Left cardiac atrium (tissue), 4 donors: ENCODE data around the gene CRB1. TPM values are rescaled to one million over a fixed set of nuclear protein-coding genes. Genes with fewer than 3 reads are reported as not detected.

Experiments
- ATAC-seq, 2 donors: fragments of 200-7000 bp; cut with Tn5 transposase; one replicate each; pipeline ENCODE4 v1.9.1; 2020; ENCODE audit warnings: mild to moderate bottlenecking in 2 of 2, moderate library complexity in 2 of 2
- DNase-seq: peaks from one replicate; pipeline ENCODE4 v3.0.0-alpha.2; 2020
- intact Hi-C, 2 donors: fragments of 100-400 bp; cut with DNase I; formaldehyde crosslinking; loops; one replicate each; pipeline versions ENCODE4 v1.14.1 to v1.15.1; 2022 to 2023
- total RNA-seq, 2 donors: library from RNA; stranded (reverse); fragmentation: NEBNext Ultra II Directional; extraction: Animal tissue kit (Norgen Biotek cat#: 25700); gene quantifications; one replicate each; pipeline ENCODE4 v1.2.1, GENCODE V29; 2021
- donor health status: DM: no; HTN: yes; CAD: no.
- donor health status: DM: no; HTN: yes; CAD: no; lungs with severe emphysema.
- donor health status: DM: yes; HTN: yes; CAD: no.
- donor health status: Dilated cardiomyopathy.

CRB1 gene
- total RNA-seq, 2 donors from 2014 or later = 0.26 to 0.38 TPM

DNA sequence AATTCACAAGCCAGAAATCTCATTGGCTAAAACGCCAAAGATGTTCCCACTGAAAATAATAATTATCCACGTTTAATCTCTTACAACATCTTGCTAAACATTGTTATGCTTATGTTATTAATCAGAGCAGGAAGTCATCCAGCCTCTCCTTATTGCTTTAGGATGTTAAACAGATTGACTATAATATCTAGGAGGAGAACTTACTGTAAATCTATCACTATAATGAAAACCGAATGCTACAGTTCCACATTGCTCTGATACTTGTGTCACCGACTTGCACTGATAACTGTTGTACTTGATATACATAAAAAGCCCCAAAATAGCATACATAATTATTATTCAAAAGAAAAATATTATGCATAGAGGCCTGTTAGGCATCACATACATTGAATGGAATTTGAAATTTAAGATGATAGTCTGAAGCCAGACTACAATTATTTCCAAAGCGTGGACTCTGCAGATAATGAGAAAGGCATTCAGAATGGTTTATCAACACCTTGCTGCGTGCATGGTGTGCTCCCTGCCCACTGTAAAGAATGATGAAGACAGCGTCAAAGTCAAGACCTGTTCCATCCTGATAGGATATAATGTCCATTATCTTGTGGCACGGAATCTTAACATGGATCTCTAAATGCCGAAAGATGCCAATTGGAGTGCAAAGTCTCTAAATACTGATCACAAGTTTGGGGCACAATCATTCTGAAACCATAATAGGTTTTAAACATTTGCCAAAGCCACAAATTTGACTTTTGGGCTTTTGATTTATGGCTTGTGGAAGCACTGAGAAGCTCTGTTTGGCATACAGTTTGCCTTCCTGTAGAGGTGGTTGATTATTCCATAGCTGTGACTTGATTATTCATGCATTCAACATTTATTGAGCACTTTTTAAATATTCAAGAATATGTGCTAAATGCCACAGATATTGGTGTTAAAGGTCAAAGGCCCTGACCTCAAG lies 71.3 kb downstream of the CRB1 start:
- intact Hi-C loops = no loop called here
- ATAC-seq = no peak

DNA sequence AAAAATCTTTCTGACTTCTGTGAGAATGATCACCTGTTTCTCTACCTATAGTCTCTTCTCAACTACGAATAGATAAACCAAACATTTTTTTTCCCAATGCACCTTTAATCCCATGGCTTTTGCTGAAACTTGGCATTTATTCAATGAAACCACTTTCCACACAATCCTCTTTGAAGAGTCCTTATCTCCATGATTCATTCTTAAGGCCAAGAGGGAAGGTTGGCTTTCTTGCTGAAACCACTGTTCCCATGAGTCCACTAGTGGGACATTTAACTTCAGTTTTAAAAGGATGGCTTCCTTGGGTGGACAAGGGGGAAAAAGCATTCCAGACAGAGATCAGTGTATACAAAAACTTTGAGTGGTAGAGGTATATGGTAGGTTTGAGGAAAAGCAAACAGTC lies 73.6 kb downstream of the CRB1 start:
- intact Hi-C loops = no loop called here
- no peak for ATAC-seq
- DNase-seq = no peak

More for the DNA sequence above, 71.3 kb downstream of the CRB1 start:
- DNase-seq = no peak

DNA sequence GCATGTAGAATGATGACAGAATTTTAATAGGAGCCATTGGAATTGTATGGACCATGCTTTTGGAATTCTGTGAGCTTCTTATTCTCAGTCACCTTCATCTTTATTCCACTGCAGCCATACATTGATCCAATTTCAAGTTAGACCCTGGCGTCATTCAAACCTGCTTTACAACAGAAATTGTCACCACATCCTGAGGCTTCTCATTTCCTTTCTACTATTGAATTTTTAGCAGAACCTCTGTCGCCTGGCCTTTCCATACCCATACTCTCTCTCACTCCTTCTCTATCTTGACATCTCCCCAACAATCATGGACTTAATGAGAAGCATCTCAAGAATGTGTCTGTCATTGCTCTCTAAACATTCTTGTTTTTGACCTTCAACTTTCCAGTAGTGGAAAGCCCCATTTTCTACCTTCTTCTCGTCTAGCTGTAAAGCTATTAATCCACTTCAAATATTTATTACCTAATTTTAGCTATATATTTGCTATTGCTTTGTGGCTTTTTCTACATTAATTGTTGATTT lies 74.1 kb downstream of the CRB1 start:
- no peak for ATAC-seq
- DNase-seq = no peak
- intact Hi-C loops = no loop called here

DNA sequence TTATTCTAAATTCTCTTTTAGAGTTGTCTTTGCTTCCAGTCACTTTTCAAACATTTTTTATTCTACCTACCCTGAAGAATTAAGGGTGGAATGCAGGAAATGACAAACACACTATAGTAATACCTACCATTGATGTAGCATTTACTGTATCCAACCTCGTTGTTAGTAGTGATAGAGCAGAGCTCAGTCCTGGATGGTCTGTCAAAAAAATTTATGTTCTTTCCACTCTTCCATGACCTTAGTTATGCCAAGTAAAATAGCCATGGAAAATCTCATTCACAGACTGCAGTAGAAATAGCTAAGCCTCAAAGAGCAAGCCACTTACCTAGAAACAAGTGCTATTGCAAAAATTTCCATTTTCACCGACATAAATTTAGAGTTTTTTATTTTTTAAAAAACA lies 74.6 kb downstream of the CRB1 start:
- no peak for DNase-seq
- ATAC-seq = no peak
- intact Hi-C loops = no loop called here

DNA sequence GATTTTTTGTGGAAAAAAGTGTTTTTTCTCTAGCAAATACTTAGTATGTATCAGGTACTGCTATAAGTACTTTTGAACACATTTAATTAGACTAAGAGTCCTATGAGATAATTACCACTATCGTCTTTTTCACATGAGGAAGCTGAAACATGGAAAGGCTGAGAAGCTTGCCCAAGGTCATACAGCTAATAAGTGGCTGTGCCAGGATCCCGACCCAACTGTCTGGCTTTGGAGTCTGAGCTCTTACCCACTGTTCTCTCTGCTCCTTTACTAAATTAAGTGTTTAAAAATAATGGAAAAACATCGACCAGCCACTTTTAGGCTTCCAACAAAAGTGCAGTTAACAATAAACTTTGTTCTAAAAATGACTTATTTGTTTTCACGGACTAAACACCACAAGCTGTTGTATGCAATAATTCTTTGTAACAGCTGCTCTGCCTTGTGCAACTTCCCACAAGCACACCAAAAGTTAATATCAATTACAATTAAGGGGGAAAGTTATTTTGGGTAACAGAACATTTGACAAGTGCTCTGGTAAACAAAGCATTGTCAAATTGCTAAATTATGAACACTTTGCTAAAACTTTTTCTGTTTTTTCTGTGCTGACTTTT lies 75.7 kb downstream of the CRB1 start:
- DNase-seq (no peak), ATAC-seq (no peak)
- intact Hi-C loops = no loop called here

DNA sequence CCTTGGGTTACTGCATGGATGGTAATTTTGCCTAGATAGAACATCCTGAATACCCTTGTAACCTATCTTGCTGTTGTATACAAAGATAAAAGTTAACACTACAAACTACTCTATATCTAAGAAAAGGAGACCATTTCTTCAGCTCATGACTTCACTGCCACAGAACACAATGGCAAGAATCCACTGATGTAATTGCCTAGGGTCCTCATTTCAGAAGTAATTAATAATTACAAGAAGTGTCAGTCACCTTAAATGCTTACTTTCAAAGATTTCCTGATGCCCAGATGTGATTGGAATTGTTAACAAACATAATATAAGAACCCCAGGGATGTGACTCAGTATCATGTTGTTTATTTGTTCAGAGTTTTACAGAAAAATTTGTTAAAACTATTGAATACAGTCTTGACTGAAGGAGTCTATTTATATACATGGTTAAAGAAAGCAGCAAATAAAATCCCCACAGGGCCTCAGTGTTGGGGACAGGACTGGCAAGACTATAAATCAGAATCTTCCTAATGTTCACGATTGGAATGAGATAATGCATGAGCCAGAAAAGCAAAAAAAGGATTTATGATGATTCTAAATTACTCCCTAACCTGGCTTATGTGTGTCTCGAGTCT lies 83.9 kb downstream of the CRB1 start:
- DNase-seq (no peak), ATAC-seq (no peak)
- intact Hi-C loops = no loop called here

DNA sequence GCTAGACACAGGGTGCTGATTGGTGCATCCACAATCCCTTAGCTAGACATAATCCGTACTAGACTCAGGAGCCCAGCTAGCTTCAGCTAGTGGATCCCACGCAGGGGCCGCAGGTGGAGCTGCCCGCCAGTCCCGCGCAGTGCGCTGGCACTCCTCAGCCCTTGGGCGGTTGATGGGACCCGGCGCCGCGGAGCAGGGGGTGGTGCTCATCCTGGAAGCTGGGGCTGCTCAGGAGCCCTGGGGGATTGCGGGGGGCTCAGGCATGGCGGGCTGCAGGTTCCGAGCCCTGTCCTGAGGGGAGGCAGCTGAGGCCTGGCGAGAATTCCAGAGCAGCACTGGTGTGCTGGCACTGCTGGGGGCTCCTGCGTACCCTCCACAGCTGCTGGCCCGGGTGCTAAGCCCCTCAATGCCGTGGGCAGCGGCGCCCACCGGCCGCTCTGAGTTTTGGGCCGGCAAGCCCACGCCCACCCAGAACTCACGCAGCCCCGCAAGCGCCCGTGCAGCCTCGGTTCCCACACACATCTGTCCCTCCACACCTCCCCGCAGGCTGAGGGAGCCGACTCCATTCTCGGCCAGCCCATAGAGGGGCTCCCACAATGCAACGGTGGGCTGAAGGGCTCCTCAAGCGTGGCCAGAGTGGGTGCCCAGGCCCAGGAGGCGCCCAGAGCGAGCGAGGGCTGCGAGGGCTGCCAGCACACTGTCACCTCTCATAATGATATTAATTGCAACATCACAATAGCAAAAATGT lies 87.4 kb downstream of the CRB1 start:
- DNase-seq (no peak), ATAC-seq (no peak)
- intact Hi-C loops = no loop called here

DNA sequence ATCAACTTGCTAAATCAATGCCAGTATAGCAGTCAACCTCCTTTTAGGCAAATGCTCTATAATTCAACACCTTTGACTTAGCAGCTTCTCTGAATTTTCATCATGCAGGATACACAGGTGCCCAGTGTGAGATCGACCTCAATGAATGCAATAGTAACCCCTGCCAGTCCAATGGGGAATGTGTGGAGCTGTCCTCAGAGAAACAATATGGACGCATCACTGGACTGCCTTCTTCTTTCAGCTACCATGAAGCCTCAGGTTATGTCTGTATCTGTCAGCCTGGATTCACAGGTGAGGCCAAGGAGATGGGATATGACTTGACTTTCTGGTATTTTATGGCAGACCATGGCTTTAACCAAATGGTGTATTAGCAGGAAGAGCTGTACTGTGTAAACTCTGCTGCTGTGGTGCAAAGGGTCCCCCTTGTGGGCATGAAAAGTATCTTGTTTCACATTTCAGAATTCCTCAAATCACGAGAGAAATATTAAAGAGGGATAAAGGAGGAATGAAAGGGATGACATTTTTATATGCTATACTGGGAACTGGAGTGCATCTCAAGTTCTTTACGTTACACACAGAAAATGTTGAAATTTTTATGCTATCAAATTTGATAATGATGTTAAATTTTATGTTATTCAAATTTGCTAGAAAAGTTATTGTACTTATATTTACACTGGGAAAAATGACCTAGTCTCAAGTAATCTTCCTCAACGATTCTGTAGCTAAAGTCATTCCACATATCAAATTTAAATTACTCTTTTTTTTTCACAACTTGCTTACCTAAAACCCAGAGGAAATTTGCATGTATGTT lies 88.9 kb downstream of the CRB1 start:
- intact Hi-C loops = loop anchor here in 1 of 2 donors (1.0 to 2.0 kb wide), 2 partner anchors 30 to 177 kb away; no protein-coding TSS in a partner anchor
- peak; percentile 23 for DNase-seq
- ATAC-seq = peak; percentile 44 to 59

DNA sequence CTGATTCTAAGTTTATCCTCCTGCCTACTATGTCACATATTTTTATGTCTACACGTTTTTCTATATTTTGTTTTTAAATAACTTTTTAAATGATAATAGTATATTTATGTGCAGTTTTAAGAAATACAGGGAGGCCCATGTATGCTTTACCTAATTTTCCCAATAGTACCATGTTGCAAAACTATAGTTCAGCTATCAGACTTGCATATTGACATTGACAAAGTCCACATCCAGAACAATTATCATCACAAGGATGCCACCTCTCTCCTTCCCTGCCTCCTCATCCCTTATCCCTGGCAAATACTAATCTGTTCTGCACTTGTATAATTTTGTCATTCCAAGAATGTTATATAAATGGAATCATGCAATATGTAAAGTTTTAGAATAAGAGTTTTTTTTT lies 90.9 kb downstream of the CRB1 start:
- intact Hi-C loops = no loop called here
- DNase-seq = no peak
- ATAC-seq = no peak

DNA sequence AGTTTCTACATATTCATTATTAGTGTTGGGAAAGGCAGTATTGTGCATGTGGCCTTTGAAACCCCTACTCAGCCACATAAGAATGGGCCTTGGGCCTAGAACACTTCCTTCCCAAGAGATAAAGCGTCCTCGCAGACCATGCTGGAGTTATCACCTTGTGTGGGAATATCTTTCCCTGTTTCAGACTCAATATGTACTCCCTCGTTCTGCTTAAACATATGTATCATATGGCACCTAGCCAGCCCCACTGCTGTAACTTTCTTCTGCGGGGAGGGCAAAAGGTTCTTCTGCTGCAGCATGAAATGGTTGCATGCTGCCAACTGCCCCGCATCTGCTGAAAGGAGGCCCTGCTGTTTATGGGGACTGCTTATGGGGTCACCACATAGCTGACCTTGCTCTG lies 92.0 kb downstream of the CRB1 start:
- no peak for DNase-seq
- no peak for ATAC-seq
- intact Hi-C loops = no loop called here

DNA sequence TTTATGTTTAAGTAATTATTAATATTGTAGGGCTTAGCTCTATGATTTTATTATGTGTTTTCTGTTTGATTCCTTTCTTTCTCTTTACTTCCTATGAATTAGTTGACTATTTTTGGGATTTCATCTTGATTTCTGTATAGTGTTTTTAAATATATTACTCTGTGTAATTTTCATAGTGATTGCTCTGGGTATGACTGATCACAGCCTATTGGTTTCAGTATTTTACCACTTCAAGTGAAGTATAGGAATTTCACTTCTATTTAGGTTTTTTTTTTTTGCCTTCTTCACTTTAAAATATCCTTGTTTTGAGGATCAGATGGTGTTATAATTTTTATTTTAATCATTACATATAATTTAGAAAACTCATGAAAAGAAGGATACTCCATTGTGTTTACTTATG lies 94.8 kb downstream of the CRB1 start:
- ATAC-seq = no peak
- no peak for DNase-seq

DNA sequence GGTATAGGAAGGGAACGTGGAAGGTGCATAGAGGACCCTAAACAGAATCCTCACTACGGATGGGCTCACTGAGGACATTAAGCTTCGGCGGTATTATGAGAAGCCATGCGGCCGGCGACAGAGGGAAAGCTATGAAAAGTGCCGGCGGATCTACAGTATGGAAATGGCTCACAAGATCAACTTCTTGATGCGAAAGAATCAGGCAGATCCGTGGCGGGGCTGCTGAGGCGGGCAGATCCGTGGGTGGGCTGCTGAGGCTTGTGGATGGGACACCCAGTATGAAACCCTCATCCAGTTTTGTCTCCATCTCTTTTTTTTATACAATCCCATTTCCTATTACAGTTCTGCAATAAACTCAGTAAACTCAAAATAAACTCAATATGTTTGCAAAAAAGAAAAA lies 95.8 kb downstream of the CRB1 start:
- DNase-seq = no peak
- ATAC-seq = no peak
- intact Hi-C loops = no loop called here

More for the DNA sequence above, 94.8 kb downstream of the CRB1 start:
- intact Hi-C loops = no loop called here

DNA sequence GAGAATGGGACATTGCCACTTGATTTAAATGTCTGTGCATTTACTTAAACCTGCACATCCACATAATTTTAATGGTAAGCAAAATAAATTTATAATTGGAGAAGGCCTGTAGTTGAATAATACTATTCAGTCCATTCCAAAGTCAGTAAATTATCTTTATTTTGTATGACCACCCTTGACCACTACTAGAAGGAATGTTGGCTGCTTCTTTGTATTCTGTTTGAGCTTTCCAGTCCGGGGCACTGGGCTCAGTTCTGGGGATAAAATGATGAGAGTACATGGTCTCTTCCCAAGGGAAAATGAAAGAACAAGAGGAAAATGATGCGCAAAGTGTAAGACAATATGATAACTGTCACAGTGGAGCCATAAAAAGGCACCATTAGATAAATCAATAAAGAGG lies 98.9 kb downstream of the CRB1 start:
- no peak for ATAC-seq
- no peak for DNase-seq

DNA sequence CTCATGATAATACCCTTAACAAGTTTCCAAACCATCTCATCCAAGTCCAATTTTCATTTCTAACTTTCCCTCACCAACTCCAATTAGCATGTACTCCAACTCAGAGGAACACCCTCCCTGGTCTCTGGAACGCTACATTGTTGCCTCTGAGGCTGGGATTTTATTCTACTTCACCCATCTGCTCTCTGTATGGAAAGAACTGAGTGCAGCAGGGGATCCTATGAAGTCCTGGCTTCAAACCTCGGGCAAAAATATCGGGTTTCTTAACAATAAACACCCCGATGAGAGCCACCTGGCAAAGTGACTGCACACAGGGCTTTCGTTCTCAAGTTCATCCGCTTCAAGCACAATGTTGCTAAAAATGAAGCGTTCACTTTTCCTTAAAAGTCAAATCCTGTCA lies 99.6 kb downstream of the CRB1 start:
- ATAC-seq (no peak), DNase-seq (no peak)
- intact Hi-C loops = no loop called here

More for the DNA sequence above, 98.9 kb downstream of the CRB1 start:
- intact Hi-C loops = no loop called here

DNA sequence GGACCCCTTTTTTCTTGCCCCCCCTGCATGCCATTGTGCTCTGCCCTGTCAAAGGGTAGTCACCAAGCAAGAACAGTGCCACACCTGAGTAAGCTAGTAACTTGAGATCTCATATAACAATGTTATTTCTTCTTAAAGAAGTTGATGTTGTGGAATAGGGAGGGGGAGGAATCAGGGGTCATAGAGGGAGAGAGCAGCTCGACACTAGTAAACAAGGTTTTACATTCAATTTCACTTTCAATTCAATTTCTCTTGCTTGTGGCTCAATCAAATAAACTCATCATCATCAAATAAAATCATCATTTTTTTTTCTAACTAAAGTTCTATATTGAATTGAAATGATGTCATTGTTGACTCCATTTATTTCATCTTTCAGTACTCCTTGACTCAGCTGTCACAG lies 106.4 kb downstream of the CRB1 start:
- DNase-seq (no peak), ATAC-seq (no peak)
- intact Hi-C loops = no loop called here

DNA sequence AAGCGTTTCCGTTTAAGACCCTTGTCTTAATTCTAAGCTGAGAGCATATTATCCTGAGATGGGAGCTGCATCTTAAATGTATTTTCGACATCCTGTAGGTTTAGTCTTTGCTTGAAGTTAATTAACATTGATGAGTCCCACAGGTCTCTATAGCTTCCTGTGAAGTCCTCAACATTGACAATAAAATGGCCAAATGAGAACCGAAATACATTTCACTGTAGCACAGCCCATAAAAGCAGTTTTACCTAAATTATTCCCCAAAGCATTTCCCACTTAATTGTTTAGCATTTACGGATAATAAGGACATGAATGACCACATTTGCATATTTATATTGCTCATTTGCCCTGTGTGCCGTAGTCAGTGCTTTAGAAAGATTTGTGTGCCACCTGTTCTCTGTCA lies 116.4 kb downstream of the CRB1 start:
- intact Hi-C loops = no loop called here
- ATAC-seq (no peak), DNase-seq (no peak)

DNA sequence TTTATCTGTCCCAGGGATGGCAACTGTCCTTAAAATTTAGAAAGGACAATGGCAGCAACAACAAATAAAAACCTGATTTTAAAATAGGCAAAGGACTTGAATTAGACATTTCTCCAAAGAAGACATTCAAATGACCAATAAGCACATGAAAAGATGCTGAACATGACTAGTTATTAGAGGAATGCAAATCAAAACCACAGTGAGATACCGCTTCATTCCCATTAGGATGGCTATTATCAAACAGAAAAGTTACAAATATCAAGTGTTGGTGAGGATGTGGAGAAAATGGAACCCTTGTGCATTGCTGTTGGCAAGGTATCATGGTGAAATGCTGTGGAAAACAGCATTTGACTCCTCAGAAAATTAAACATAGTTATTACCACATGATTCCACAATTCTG lies 120.7 kb downstream of the CRB1 start:
- no peak for DNase-seq
- ATAC-seq = no peak
- intact Hi-C loops = no loop called here

DNA sequence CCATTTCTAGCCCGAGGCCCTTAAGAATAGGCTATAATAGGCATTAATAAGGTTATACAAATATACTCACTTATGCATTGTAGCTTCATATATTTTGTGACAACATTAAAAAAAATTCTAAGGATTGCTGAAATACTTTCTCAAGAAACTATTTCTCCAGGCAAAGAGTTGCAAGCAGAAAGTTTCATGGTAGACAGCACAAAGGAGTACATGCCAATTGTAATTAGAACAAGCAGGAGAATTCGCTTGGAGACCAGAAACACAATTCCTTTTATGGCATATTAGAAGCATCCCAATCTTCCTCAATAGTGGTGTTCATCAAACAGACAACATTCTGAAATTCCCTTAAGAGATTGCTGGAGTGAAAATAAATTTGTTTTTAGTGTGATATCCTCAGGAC lies 122.8 kb downstream of the CRB1 start:
- DNase-seq = no peak
- no peak for ATAC-seq
- intact Hi-C loops = no loop called here
